GM23338 (cell line): ENCODE results near the gene KLHL26.

Experiments used
- CTCF ChIP-seq, 2 experiments: fragments of 200-600 bp in 1 of 2; sonication (generic) in 1 of 2; conservative IDR thresholded peaks; 2 replicates each; pipeline versions ENCODE4 v1.5.1 to v1.6.1; 2016 to 2017; ENCODE audit warnings: antibody characterized with exemption in 2 of 2, low read depth in 2 of 2, mild to moderate bottlenecking in 2 of 2, moderate library complexity in 1 of 2
- EZH2 ChIP-seq: fragments of 200-600 bp; sonication (generic); IDR thresholded peaks from one replicate; pipeline ENCODE4 v1.8.0; 2017; ENCODE audit warnings: antibody characterized with exemption, mild to moderate bottlenecking, low read depth; ENCODE audit not compliant: unreplicated experiment

GRCh38 chr19:18633321-18633720 lies 3.5 kb upstream of the KLHL26 start:
- TF ChIP-seq EZH2 (no peak), CTCF (conservative IDR thresholded peaks at IDR 0.05; ENCODE audit: low read depth in 2 of 2) (no peak)
